HG02678 (cell line): Measurements from ENCODE around the gene TMEM132A.

Experiments used
- ATAC-seq: cut with Tn5 transposase; IDR thresholded peaks from one replicate; pipeline ENCODE4 v1.9.1; 2021; ENCODE audit warnings: mild to moderate bottlenecking, moderate library complexity; ENCODE audit not compliant: unreplicated experiment

Gene TMEM132A, protein sequence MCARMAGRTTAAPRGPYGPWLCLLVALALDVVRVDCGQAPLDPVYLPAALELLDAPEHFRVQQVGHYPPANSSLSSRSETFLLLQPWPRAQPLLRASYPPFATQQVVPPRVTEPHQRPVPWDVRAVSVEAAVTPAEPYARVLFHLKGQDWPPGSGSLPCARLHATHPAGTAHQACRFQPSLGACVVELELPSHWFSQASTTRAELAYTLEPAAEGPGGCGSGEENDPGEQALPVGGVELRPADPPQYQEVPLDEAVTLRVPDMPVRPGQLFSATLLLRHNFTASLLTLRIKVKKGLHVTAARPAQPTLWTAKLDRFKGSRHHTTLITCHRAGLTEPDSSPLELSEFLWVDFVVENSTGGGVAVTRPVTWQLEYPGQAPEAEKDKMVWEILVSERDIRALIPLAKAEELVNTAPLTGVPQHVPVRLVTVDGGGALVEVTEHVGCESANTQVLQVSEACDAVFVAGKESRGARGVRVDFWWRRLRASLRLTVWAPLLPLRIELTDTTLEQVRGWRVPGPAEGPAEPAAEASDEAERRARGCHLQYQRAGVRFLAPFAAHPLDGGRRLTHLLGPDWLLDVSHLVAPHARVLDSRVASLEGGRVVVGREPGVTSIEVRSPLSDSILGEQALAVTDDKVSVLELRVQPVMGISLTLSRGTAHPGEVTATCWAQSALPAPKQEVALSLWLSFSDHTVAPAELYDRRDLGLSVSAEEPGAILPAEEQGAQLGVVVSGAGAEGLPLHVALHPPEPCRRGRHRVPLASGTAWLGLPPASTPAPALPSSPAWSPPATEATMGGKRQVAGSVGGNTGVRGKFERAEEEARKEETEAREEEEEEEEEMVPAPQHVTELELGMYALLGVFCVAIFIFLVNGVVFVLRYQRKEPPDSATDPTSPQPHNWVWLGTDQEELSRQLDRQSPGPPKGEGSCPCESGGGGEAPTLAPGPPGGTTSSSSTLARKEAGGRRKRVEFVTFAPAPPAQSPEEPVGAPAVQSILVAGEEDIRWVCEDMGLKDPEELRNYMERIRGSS

DNA sequence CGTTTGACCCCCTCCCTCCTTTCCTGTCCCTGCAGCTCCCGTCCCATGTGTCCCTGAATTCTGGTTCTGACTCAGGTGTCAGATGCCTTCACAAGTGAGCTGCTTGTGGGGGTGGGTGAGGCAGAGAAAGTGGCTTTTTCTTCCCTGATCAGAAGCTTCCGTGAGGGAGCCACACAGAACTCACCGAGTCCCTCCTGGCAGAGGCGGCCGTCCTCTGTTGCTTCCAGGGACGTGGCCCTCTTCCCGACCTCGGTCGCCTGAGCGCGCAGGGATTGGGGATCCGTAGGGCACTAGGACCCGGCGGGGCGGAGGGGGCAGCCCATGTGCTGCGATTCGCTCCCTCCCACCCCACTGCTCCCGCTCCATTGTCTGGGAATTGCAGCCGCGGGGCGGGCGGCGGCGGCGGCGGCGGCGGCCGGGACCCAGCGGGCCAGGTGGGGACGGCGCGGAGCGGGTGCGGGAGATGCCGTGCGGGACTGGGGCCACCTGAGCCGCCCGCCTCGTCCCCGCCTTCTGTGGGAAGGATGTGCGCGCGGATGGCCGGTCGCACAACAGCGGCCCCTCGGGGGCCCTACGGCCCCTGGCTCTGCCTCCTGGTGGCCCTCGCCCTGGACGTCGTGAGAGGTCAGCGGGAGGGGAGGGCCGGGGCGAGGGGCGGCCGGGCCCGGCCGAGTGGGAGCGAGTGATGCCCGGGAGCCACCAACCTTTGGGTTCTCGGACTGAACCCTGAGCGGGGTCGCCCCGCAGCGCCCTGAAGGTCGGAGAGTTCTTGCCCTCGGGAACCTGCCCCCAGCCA, at the start of gene TMEM132A:
TMEM132A (plus strand) TSS at position 351 of the 796 bp plus-strand sequence; CDS start at position 525, 174 bp downstream.
- ATAC-seq: peak; percentile 39

DNA sequence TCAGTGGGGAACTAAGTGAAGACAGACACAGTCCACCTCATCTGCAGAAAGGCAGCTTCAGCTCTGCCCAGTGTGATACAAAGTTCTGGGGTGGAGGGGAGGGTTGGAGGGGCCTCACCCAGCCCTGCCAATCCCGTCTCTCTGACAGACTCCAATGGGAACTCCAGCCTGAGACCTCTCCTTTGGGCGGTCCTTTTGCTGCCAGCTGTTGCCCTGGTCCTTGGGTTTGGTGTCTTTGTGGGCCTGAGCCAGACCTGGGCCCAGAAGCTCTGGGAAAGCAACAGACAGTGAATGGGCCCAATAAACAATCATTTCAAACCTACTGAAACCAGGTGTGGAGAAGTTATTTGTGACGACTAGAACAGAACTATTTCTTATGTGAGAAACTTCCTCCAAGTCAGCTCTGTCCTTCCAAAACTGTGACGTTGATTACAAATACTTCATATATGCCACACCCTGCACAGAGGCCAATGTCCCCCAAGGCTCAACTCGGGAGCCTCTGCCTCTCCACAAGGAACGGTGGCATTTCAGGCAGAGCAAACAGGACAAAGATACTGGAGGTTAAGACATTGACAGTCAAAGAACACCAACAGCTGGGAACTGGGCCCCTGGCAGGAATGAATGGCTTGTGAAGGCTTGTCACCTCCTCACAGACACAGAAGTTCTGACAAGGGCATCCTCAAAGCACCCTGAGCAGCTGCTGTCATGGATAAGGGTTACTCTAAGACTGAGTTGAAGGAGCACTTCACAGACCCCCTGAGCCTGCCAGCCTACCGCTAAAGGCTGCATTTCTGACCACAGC, 48.7 kb upstream of the TMEM132A start:
- no peak for ATAC-seq

DNA sequence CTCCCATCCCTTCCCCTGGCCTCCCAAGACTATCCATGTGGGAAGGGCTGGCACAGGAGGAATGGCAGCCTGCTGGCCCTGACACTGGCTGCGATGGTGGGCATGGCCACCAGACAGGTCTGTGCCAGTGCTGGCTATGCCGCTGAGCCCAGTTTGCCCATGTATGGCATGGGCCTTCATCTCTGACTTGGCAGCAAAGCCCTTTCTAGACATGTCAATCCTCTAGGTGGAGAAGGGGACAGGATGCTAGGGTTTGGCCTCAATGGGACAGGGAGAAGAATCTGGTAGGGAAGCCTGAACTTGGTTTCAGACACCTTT, 48.1 kb upstream of the TMEM132A start:
- ATAC-seq: no peak

DNA sequence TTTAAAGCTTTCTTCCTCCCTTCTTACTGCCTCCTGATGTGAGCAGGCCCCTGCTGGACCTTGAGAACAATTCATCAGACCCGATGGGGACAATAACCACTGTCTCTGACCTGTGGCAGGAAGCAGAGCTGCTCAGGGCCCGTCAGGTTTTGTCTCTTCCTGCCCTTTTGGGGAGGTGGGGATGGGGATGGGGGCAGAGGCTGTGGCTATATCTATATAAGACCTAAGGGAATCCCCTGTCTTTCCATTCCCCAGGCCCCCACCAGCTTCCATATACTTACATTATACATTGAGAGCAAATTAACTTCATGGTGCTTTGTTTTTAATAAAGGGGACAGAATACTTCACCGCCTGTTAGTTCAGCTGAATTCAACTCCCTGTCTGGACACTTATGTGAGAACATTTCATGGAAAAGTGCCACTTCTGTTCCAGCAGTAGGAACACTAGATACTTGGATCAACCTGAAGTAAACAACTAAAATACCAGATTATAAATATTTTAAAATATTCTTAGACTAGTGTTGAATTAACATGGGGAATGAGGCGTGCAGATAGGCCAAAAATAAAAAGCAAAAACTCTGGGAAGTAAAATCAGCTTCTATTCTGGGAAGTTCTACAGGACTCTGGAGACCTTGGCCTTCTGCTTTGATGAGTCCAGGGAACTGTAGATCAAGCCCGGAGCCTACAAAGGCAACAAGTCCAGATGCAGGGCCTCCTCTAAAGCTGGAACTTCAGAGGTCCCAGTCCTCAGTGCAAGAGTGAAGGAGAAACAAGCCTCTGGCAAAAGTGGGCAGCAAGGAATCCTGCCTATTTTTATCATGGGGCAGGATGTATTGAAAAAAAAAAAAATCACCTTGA, 45.8 kb upstream of the TMEM132A start:
- no peak for ATAC-seq

DNA sequence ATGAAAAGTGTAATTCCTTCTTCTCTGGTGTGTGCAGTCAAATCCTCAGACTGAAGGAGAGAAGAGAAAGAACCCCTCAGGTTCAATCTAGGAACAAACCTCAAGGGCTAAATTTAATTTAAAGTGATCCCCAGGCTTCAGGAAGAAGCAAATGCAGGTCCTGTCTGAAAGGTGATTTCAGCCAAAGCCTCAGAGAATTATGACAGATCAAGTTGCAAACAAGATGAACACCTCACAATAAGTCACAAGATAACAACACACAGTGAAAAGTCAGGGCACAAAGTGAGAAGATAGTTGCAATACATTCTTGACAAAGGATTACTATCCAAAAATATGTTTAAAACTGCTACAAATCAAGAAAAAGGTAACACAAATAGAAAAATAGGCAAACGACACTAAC, 45.2 kb upstream of the TMEM132A start:
- no peak for ATAC-seq

DNA sequence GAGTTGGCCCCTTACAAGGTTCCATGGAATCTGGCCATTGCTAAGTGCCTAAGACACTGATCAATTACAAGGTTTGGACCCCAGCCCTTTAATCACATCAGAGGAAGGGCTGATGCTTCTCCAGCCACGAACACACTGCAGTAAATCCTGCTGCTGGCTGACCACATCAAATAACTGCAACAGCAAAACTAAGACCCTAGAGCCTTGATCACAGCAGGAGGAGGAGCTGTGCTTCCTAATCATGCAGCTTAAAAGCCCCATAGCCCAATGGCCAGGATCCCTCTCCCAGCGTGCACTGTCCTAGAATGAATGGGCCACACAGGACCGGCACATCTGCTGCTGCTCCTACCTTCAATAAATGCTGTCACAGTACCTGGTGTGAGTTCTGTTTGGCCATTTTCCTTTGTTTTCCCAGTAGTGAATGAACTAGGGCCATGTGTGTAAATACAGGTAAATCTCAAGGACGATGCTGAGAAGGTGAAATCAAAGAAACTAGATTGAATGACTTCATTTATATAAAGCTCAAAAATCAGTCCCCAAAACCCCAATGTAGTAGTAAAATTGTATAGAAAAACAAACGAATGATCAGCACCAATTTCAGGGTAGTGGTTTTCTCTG, 44.2 kb upstream of the TMEM132A start:
- ATAC-seq: no peak

DNA sequence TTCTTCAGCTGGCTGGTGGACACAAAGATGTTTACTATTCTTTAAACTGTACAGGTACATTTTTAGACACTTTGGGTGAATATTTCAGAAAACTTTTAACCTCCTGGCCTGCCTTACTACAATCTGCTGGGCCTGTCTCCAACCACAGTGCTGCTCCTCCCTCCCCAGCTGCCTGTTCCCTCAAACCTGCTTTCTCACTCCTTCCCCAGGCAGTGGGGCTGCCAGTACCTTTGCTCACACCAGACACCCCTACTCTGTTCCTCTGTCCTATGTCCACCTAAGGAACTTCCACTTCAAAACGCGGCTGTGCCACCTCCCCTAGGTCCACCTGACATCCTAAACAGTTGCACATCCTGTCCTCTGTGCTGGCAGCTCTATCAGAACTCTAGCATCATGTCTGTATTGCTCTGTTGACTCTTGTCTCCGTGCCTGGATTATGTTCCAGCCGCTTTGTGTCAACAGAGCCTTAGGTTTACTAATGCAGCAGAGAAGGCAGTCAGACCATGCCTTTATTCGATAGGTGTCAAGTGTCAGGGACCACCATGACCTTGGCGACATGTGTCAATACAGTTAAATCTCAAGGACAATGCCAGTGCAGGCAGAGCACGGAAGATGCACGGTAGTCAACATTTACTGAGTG, 43.5 kb upstream of the TMEM132A start:
- ATAC-seq: no peak

DNA sequence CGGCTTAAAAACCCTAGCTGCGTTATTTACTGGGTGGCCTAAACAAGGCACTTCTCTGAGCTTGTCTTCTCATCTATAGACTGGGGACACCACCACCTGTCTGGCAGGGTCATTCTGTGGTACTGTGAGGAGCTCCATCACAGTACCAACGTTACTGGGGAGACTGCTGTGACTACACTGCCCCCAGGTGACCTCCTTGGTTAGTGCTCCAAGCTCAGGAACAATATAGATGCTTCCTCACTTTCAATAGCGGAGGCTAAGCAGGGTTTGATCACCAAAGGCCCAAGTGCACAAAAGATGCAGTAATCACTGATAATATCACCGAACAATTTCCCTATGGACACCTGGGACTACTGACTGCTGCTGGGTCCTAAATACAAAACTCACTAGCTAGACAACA, 36.7 kb upstream of the TMEM132A start:
- peak; percentile 43 for ATAC-seq

DNA sequence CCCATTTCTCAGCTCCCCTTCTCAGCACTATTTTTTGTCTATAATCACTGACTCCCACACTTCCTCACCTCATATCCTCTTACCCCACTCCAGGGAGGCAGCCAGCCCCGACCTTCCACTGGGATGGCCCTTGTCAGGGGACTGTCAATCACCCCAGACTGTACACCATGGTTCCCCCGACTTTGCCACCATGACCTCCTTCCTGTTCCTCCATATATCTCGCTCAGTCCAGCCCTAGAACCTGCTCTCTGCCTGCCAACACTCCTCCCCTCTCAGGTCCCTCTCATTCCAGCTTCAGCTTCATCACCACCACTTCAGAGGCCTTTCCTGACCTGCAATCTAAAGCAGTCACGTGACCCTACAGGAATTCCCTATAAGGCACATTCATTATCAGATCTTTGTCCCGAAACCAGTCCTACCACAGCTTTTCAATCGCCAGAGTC, 34.4 kb upstream of the TMEM132A start:
- no peak for ATAC-seq

DNA sequence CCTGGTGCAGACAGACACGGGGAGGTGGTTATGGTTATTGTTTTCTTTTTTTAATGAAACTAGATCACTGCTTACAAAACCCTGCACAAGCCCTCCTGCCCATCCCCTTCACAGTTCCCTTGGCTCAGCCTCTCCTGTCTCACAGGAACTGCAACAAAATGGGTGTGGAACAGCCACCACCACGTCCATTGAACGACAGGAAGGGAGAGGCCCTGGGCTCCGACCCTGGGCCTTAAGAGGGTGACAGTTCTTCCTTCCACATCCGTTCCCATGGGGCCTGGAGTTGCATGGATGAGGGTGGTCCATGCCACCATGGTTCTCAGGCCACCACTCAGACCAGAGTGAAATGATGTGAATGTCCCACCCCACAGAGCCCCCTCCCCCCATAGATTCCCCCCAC, 33.6 kb upstream of the TMEM132A start:
- ATAC-seq: no peak

DNA sequence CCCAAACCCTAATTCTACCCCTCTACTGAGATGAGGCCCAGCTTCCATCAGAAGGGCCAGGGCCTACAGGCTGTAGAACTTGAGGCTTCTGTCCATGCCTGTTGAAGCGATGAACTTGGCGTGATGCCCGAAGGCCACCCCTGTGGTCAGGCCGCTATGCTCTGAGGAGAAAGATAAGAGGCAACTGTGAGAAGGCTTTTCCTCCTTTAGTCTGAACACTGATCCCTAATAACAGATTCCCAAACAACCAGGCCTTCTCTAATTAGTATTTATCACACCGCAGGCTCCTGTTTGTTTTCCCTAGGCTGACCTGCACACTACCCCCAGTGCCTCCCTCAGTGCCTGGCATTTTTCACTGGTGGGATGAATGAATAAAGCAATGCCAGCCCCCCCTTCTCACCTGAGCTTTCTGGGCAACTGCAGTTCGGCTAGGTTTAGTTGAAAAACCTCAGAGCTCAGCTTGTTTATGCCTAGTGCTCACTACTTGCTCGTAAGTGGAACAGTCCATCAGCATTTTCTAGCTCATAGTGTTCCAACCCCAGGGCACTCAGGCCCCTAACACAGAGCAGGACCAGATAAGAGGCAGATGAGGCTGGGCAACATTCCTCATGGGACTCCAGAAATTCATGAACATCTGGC, 33.0 kb upstream of the TMEM132A start:
- no peak for ATAC-seq

DNA sequence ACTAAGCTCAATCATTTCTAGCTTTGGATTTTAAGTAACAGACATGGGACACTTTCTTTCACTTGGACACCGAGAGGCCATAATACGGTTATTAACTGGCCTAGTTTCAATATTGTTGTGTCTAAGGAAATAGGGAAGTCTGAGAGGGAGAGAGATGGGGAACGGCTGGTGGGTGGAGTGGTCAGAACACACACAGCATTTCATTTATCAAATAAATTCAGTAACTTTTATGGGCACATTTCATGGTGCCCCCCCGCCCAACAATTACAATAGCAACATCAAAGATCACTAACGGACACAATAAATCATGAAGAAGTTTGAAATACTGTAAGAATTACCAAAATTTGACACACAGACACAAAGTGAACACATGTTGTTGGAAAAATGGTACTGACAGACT, 28.6 kb upstream of the TMEM132A start:
- no peak for ATAC-seq

DNA sequence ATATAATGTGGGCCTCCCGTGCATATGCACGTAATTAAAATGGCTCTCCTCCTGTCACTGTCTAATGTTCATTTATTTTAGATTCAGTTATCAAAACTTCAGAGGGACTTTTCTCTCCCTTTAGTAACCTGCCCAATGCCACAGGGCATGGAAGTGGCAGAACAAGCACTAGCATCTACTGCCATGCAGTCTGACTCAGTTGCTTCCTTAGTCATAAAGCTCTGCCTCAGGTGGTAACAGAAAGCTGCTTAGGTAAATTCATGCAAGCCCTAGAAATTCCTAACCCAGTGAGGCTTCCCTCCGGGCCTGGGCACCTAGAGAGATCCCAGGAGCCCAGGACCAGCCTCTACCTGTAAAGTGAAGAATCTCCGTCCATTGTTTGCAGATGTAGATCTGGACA, 26.8 kb upstream of the TMEM132A start:
- ATAC-seq: no peak

DNA sequence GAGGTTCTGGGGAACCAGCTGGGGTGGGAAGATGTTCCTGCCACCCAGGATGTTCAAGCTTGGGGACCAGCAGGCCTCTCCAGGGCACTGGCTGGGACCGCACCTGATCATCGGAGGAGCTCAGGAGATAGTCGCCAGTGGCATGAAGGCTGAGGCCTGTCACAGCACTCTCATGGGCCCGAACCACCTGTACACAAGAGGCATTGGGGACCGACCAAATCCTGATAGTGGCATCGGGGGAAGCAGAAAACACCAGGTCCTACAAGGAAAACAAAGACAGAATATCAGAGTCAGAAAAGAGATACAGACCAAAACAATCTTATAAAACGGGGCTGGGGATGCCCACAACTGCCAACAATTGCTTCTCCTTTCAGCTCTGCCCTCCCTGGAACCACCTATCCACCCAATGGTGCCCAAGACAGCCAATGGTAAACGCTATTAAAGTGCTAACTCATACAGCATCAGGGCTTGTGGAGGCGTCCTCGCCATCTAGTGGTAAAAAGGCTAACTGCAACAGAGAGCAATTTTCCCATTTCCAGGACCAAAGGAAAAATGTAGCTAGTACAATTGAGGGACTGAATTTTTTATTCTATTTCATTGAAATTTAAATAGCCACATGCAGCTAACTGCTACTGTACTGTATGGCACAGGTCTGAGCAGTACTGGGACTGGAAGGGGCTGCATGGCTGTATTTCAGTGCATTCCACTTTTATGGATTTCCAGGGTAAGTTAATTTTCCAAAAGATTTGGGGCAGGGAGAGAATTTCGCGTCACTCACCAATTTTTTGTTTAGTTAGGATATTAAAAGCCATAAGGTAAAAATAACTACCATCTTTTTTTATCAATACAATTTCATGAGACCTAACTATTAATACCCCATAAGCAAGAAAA, 25.0 kb upstream of the TMEM132A start:
- ATAC-seq: no peak

DNA sequence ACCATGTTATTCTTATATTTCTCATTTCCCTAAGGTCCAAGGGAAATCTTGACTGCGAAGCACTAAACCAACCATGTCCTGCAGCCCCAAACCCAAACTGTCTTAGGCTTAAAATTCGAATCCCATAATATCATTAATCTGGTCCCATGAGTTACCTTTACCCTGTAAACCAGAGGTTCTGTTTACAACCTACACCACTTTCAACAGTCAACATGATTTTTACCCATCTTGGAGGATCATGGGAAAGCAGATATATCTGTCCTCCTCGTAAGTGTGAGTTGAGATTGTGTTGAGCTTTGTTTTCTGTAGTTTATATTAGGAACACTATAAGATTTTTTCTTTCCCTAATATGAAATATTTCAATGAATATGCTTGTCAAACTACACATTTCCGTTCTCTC, 24.3 kb upstream of the TMEM132A start:
- no peak for ATAC-seq

DNA sequence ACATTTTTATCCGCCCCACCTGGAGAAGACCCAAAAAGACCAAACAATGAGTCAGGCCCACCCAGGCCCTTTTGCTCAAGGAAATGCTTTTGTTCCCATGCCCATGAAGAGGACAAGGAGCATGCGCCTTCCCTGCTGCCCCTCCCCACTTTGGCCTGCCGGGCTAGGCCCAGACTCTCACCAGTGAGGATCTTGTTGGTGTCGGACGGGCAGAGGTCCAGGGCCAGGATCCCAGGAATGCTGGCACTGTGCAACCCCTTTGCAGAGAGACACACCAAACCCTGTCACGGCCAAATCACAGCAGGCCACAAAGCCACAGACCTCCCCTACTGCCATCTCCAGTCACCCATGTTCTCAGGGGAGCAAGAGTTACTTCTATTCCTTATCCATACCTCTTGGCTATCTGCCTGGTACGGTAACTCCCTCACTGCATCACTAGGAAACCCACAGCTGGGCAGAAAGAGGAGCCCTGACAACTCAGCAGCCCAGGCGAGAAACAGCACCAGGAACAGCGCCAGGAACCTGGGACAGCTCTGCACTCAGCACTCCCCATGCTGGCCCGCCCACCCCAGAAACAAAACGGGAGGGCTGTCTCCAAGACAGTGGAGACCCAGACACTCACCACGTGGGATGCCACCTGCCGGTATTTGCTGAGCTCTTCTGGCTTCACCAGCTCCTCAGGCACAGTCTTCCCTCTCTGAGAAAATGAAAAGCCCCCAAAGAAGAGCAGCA, 23.4 kb upstream of the TMEM132A start:
- ATAC-seq: no peak
